ENCODE measurements around the gene LARGE1.

The LARGE1 gene

DNA sequence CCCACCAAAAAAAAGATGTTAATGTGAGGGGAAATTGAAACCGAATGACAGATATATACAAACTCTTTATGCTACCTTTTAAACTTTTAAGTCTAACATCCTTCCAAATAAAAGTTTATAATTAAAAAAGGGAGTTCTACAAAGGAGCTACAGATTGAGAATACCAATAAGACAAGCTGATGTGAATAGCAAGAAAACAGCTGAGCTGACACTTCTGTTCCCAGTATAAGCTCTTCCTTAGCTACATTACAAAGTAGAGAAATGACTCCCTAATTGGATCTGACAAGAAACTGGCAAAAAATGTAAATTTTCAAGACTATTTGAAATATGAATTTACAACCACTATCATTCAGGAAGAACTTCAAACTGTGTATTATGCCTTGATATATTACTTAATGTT, 567.5 kb downstream of the LARGE1 start:
- in situ Hi-C loops (cut with MboI; ENCODE audit: low sequenced_read_pairs, unreplicated experiment) = no loop called here
- DNase-seq (ENCODE audit: low spot score) = no peak
- TF ChIP-seq, protein P1, sequence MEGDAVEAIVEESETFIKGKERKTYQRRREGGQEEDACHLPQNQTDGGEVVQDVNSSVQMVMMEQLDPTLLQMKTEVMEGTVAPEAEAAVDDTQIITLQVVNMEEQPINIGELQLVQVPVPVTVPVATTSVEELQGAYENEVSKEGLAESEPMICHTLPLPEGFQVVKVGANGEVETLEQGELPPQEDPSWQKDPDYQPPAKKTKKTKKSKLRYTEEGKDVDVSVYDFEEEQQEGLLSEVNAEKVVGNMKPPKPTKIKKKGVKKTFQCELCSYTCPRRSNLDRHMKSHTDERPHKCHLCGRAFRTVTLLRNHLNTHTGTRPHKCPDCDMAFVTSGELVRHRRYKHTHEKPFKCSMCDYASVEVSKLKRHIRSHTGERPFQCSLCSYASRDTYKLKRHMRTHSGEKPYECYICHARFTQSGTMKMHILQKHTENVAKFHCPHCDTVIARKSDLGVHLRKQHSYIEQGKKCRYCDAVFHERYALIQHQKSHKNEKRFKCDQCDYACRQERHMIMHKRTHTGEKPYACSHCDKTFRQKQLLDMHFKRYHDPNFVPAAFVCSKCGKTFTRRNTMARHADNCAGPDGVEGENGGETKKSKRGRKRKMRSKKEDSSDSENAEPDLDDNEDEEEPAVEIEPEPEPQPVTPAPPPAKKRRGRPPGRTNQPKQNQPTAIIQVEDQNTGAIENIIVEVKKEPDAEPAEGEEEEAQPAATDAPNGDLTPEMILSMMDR (IDR thresholded peaks at IDR 0.05; ENCODE audit: borderline replicate concordance, control extremely low read depth, extremely low read depth, insufficient read depth, missing control alignments) = no peak

- TF ChIP-seq, protein P1 (IDR thresholded peaks at IDR 0.05; ENCODE audit: borderline replicate concordance, control extremely low read depth, extremely low read depth, insufficient read depth, missing control alignments) = no peak
- no peak for DNase-seq (ENCODE audit: low spot score)
- in situ Hi-C loops (cut with MboI; ENCODE audit: low sequenced_read_pairs, unreplicated experiment) = no loop called here
Measured at GRCh38 chr22:33350961-33351360, 569.3 kb downstream of the LARGE1 start.

GRCh38 chr22:33350491-33350890, 569.8 kb downstream of the LARGE1 start:
- no peak for DNase-seq (ENCODE audit: low spot score)
- in situ Hi-C loops (cut with MboI; ENCODE audit: low sequenced_read_pairs, unreplicated experiment) = no loop called here
- TF ChIP-seq, protein P1 (IDR thresholded peaks at IDR 0.05; ENCODE audit: borderline replicate concordance, control extremely low read depth, extremely low read depth, insufficient read depth, missing control alignments) = no peak

DNA sequence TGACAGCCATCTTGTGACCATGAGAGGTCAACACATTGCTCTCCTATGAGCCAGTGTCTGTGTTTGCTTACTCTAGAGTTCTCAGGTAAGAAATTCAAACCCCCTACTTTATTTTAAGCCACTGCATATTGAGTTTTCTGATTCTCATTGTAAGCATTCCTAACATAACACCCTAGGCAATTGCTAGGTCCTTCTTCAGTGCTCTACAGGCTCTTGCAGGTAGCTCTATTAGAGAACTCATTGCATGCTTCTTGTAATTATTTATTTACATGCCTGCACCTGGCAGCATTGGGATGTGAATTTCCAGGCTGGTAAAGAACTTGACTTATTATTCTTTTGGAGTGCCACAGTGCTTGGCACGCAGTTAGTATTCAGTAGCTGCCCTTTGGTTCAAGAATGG, 573.3 kb downstream of the LARGE1 start:
- no peak for DNase-seq (ENCODE audit: low spot score)
- TF ChIP-seq, protein P1 (IDR thresholded peaks at IDR 0.05; ENCODE audit: borderline replicate concordance, control extremely low read depth, extremely low read depth, insufficient read depth, missing control alignments) = no peak
- in situ Hi-C loops (cut with MboI; ENCODE audit: low sequenced_read_pairs, unreplicated experiment) = no loop called here

- in situ Hi-C loops (cut with MboI; ENCODE audit: low sequenced_read_pairs, unreplicated experiment) = no loop called here
- TF ChIP-seq, protein P1 (IDR thresholded peaks at IDR 0.05; ENCODE audit: borderline replicate concordance, control extremely low read depth, extremely low read depth, insufficient read depth, missing control alignments) = no peak
- no peak for DNase-seq (ENCODE audit: low spot score)
Measured at GRCh38 chr22:33341611-33342010, 578.7 kb downstream of the LARGE1 start.

- TF ChIP-seq, protein P1 (IDR thresholded peaks at IDR 0.05; ENCODE audit: borderline replicate concordance, control extremely low read depth, extremely low read depth, insufficient read depth, missing control alignments) = no peak
- in situ Hi-C loops (cut with MboI; ENCODE audit: low sequenced_read_pairs, unreplicated experiment) = no loop called here
- no peak for DNase-seq (ENCODE audit: low spot score)
Measured at GRCh38 chr22:33337524-33337923, 582.8 kb downstream of the LARGE1 start.
